ENCODE data around the gene LRBA.
"Not testable (repeated sequence)": the region's sequence is repeated elsewhere in the genome, so short reads cannot be mapped to it uniquely, and the experiment has no call there.

LRBA gene

GRCh38 chr4:150714462-150715438, 300.3 kb downstream of the LRBA start:
- DNase-seq, result no peak

DNA sequence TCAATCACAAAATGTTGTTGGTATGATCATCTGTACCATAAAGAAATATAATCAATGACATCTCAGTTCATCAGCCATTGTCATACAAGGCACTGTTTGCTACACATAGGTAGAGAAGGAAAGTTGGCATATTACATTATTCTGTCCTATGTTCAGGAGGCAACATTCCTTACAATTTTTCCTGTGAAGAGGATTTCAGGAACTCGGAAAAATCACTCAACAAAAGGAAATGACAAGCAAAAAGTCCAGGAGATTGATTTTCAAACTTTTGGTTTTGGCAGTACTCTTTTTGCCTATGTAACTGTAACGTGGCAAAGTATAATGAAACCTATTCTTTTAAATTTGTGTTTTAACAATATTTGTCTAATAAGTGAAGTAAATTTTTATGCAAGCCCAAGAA, 301.8 kb downstream of the LRBA start:
- no peak for DNase-seq

GRCh38 chr4:150710770-150711375, 304.2 kb downstream of the LRBA start:
- DNase-seq, result no peak

GRCh38 chr4:150708004-150708403, 307.1 kb downstream of the LRBA start:
- DNase-seq, result no peak

DNA sequence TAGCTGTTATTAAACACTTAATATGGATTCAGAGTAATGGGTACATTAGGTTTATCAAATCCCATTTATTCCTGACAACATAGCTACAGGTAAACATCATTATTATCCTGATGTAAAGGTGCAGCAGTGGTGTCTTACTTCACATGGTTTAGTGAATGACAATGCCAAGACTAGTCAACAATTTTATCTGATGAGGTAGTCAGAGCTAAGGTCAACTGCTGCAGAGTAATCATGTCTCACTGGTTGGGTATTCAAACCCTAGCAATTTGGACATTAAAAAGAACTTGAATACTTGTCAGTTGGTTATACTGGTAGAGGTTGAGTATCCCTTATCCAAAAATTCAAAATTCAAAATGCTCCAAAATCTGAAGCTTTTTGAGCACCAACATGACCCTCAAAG, 315.5 kb downstream of the LRBA start:
- DNase-seq, result no peak

DNA sequence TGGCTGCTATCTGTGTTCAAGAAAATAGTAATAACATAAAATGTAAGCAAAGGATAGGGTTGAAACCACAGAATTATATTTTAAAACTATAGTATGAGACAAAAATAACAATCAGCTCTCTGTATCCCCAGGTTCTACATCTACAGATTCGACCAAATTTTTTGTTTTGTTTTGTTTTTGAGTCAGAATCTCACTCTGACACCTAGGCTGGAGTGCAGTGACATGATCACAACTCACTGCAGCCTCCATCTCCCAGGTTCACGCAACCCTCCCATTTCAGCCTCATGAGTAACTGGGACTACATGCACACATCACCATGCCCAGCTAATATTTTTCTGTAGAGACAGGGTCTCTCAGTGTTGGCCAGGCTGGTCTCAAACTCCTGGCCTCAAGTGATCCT, 319.9 kb downstream of the LRBA start:
- DNase-seq, result no peak

DNA sequence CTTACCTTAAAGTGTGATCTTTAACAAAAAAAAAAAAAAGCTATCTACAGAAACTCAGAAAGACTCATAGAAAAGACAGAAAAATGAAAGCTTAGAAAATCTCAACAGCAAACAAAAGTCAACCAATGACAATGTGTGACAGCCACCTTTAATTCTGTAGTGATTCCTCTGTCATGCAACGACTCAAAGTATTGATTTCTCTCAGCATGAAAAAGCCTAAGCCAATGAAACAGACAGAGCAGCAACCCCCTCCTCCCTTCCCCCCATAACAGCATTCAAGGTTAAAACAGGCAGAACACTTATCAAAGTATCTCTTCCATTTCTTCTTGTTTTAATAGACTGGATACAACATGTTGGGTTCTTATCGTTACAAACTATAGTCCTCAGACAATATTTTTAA, 320.6 kb downstream of the LRBA start:
- no peak for DNase-seq

DNA sequence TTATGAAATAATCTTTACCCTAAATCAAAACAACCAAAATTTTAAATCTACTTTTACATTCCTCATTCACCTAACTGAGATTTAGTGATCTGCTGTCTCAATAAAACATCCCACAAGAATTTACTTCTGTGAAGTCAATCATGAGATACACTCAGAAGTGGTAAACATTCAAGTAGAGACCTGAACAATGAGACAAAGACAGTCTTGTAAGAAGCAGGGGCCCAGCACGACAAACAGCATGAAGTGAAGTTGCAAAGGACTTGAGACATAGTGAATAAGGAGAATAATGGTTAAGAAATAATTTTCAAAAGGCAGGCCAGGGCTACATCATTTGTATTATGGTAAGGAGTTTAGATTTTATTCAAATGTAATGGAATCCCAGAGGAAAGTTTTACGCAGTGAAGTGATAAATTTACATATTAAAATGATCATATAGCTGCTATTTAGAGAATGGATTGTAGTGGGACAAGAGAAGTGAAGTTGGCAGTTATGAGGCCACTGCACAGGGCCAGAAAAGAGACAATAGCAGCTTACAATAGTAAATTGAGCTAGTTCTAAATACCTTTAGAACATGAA, 331.2 kb downstream of the LRBA start:
- no peak for DNase-seq

- DNase-seq, result no peak
Measured at GRCh38 chr4:150682126-150682525, 333.0 kb downstream of the LRBA start.

- no peak for DNase-seq
Measured at GRCh38 chr4:150681063-150681462, 334.0 kb downstream of the LRBA start.

GRCh38 chr4:150680651-150681050, 334.4 kb downstream of the LRBA start:
- DNase-seq, result no peak

DNA sequence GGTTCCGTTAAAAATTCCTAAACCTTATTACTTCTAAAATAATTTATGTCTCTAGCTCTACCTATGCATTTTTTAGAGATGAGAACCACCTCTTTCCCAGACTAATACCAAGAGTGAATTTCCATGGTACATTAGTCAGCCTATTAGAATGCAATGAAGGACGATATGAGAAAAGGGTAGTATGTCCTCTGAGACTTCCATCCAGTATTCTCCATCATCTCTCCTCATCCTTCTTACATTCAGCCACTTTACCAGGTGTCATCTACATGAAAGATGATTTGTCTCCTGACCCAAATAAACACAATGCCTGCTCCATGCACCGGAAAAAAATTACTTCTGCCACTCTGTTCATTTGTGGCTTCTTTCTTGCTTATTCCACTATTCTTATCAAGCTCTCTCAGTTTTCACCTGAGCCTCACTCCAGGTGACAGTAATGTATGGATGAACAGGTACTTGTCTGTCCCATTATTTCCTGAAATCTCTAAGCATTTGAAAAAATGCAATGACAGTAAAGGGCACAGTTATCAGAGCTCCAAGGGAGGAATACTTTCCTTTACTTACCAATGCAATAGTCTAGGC, 335.2 kb downstream of the LRBA start:
- no peak for DNase-seq

GRCh38 chr4:150679018-150679764, 335.9 kb downstream of the LRBA start:
- no peak for DNase-seq

DNA sequence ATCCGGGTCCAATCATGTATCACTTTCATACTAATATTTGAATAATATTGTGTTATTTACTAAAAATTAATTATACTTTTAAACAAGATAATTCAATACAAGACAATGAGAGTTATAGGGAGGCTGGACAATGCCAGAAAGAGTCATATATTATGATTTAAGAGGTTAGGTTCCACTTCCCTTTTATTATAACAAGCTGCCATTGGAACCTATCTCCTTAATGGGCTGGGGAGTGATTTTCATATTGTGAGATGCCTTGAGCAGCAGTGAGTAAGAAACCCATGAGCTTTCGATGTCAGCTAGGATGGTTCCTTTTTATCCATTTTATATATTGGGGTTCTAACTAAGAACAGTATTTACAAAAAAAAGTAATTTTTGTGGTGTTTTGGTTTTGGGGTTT, 341.3 kb downstream of the LRBA start:
- no peak for DNase-seq

DNA sequence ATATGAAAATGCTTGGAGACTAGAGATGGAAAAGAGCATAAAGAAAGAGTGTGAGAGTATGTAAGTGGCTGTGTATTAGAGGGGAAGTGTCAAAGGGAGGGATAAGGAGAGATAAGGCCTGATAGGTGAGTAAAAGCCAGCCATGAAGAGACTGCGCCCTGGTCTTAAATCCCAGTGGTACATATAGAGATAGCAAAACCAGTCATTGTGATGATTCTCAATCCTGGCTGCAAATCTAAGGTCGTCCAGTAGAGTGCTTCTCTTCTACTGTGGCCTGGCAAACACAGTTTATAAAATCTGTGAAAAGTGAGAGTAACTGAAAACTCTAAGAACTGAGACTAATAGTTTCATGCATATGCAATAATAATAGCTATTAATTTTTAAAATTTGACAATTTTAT, 346.3 kb downstream of the LRBA start:
- DNase-seq, result no peak

- no peak for DNase-seq
Measured at GRCh38 chr4:150664935-150665334, 350.1 kb downstream of the LRBA start.

DNA sequence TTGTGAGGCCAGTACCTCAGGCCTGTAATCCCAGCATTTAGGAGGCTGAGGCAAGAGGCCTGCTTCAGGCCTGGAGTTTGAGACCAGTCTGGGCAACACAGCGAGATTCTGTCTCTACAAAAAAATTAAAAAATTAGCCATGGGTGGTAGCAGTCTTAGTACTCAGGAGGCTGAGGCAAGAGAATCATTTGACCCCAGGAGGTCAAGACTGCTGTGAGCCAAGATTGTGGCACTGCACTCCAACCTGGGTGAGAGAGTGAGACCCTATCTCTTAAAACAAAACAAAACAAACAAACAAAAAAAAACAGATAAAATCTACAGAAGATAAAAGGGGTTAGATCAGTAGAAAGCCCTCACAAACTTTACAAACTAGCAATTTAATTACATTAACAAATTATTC, 352.4 kb downstream of the LRBA start:
- DNase-seq, result no peak

GRCh38 chr4:150661551-150661950, 353.5 kb downstream of the LRBA start:
- not testable (repeated sequence) for DNase-seq

GRCh38 chr4:150658258-150658657, 356.8 kb downstream of the LRBA start:
- DNase-seq, result not testable (repeated sequence)

GRCh38 chr4:150656891-150657290, 358.2 kb downstream of the LRBA start:
- no peak for DNase-seq

DNA sequence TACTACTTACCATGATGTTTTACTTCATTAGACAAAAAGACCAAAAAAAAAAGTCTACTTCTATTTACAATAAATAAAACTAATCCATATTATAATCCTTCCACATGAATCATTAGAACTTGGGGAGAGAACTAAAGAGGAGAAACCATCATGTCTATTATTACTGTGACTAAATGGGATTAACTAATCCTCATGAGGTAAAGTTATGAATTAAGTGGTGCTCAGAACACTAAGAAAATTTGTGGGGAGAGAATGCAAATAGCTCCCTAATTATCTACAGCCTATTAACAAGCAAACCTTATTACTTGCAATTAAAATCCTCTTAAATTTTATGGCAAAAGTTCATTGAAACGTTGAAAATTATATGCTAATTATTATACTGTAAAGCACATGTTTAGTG, 364.3 kb downstream of the LRBA start:
- no peak for DNase-seq

GRCh38 chr4:150648123-150648522, 367.0 kb downstream of the LRBA start:
- DNase-seq, result no peak

DNA sequence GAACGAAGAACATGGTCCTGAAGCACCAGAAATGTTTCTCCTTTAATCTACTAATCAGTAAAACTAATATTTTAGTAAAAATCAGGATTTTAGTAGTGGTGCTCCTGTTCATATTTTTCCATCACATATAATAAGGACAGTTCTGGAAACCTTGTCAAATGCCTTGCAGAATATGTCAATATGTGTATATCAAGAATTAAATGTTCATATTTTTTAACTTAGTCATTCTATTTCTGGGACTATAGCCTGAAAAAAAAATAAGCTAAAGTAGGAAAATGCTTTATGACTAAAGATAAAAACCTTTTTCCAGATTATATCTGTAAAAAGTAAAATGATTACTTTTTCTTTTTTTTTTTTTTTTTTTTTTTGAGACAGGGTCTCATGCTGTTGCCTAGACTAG, 368.1 kb downstream of the LRBA start:
- no peak for DNase-seq

Measured in activated effector memory CD4-positive, alpha-beta T cell treated with anti-CD3 and anti-CD28 coated beads, Interleukin-2, amount 50 U/mL, for 16 hours (primary cell).